GM19468 (cell line): Measurements from ENCODE around the gene MFAP3.

Experiments used
- ATAC-seq: cut with Tn5 transposase; IDR thresholded peaks from one replicate; pipeline ENCODE4 v1.9.1; 2021; ENCODE audit warnings: mild to moderate bottlenecking, moderate library complexity, moderate number of reproducible peaks; ENCODE audit not compliant: unreplicated experiment; ENCODE audit errors: extremely low read depth

MFAP3 gene

DNA sequence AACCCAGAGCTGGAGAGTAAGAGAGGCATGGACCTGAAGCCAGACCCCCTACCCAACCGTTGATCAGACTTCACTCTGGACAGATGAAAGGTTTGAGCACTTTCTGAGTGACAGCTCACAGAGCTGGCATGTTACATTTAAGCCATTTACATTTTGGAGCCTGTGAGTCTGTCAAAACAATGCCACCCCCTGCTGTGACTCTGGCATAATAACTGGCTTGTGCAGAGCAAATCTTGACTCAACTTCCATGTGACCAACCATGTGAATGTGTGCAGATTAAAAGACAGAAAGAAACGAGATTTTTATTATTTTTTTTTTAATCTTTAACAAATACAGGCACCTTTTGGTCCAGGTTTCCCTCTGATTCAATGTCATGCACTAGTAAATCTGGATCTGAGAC is 48.5 kb downstream of the MFAP3 start:
- ATAC-seq, result no peak

GRCh38 chr5:154088801-154089200 is 50.0 kb downstream of the MFAP3 start:
- no peak for ATAC-seq

GRCh38 chr5:154090656-154091055 is 51.9 kb downstream of the MFAP3 start:
- no peak for ATAC-seq

DNA sequence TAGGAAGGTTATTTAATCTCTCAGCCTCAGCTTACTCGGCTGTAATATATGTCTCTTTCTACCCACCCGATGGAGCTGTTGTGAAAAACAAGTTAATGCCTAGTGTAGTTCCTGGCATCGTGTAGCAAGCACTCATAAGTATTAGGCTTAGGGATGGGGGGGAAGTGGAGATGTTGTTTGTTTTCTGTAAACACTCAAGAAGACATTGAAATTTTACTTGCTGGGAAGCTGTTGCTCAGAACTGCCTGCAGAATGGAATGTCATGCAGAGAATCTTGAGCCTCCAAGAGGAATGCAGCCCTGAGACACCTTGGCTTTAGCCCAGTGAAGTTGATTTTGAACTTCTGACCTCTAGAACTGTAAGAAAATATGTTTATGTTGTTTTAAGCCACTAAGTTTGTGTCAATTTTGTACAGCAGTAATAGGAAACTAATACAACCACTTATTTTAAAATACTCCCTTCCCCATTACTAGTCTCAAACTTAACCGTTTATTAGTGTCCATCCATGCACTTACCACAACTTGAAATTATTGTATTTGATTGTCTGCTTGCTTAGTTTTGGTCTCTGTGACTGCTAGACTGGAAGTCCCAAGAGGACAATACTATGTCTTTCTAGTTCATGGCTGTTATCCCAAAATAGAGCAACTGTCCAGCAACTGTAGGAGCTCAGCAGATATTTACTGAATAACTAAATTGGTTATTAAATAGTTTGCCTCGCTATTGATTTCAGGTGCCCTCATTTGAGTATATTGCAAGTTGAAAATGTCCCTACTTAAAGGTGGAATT is 53.8 kb downstream of the MFAP3 start:
- no peak for ATAC-seq

GRCh38 chr5:154093142-154093532 is 54.4 kb downstream of the MFAP3 start:
- no peak for ATAC-seq

GRCh38 chr5:154095904-154096303 is 57.1 kb downstream of the MFAP3 start:
- ATAC-seq, result no peak

DNA sequence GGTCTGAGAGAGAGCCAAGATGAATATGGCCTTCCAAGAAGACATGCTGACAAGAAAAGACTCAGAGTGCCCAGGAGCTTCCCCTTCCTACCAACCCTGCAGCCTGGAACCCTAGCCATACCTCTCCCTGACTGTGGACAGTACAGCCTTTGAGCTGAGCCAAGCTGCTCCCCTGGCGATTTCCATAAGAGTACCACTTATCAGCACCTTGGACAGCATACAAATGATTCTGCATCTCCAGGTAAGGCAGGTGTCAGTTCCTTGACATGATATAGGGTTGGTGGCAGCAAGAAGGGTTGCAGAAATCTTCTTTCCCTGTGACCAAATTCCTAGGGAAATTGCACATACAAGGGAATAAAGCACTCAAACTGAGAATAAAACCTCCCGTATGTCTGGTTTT is 58.3 kb downstream of the MFAP3 start:
- no peak for ATAC-seq

GRCh38 chr5:154098465-154098864 is 59.7 kb downstream of the MFAP3 start:
- ATAC-seq, result no peak

GRCh38 chr5:154101184-154101583 is 62.4 kb downstream of the MFAP3 start:
- no peak for ATAC-seq

GRCh38 chr5:154103233-154103632 is 64.5 kb downstream of the MFAP3 start:
- no peak for ATAC-seq
